Adrenal gland (tissue), 12 donors: ENCODE data around the gene ACOX2. TPM values are rescaled to one million over a fixed set of nuclear protein-coding genes. Genes with fewer than 3 reads are reported as not detected.

ENCODE experiments used
- DNase-seq, 7 donors: peaks; one replicate each; pipeline ENCODE4 v3.0.0-alpha.2; 2019 to 2020
- H3K27ac ChIP-seq, 5 donors: fragments of 200-600 bp; sonication (generic) in 4 of 5; 1 replicate in 3 of 5; 2 replicates in 2 of 5; pipeline versions ENCODE4 v1.5.1 to v1.8.0; 2016 to 2020; ENCODE audit warnings: mild to moderate bottlenecking in 1 of 5
- H3K27me3 ChIP-seq: fragments of 200-600 bp; 2 replicates; pipeline ENCODE4 v1.8.0; 2021
- H3K36me3 ChIP-seq, 2 donors: fragments of 200-600 bp; replicated peaks in 1 of 2; 1 replicate in 1 of 2; 2 replicates in 1 of 2; pipeline versions ENCODE4 v1.5.1 to v1.8.0; 2018 to 2022
- H3K4me1 ChIP-seq, 2 donors: fragments of 200-600 bp; replicated peaks in 1 of 2; 1 replicate in 1 of 2; 2 replicates in 1 of 2; pipeline versions ENCODE4 v1.5.1 to v1.8.0; 2018 to 2021
- H3K4me3 ChIP-seq, 4 donors: fragments of 200-600 bp; sonication (generic) in 3 of 4; one replicate each; pipeline ENCODE4 v1.5.1; 2016 to 2018
- H3K9me3 ChIP-seq, 3 donors: fragments of 200-600 bp; sonication (generic) in 1 of 3; replicated peaks in 1 of 3; 1 replicate in 2 of 3; 2 replicates in 1 of 3; pipeline versions ENCODE4 v1.5.1 to v1.8.0; 2016 to 2021
- CTCF ChIP-seq, 6 experiments: fragments of 450-650 bp in 4 of 6; fragments of 200-600 bp in 2 of 6; sonication (generic) in 1 of 6; IDR thresholded peaks; 1 replicate in 5 of 6; 2 replicates in 1 of 6; pipeline versions ENCODE4 v1.5.1 to v1.8.0; 2016 to 2021; ENCODE audit warnings: antibody characterized with exemption in 6 of 6, mild to moderate bottlenecking in 2 of 6, moderate library complexity in 1 of 6
- POLR2A ChIP-seq, 2 donors: fragments of 450-650 bp; IDR thresholded peaks; one replicate each; pipeline ENCODE4 v1.6.1; 2017; ENCODE audit warnings: antibody characterized with exemption in 2 of 2, mild to moderate bottlenecking in 2 of 2, moderate library complexity in 1 of 2
- WGBS, 4 donors: extraction: QIAGEN DNeasy Blood & Tissue Kit in 2 of 4; methylation state at CpG; one replicate each; pipeline versions ENCODE4 v1.1.5 to v1.1.7; 2013 to 2017; 5-methylcytosine and 5-hydroxymethylcytosine counted together
- intact Hi-C, 2 donors: fragments of 100-400 bp; cut with DNase I; formaldehyde crosslinking; loops; one replicate each; pipeline versions ENCODE4 v1.14.1 to v1.15.0; 2022 to 2023
- polyA plus RNA-seq, 3 donors: library from polyadenylated mRNA; stranded (reverse); fragments of 200-250 nt in 2 of 3; fragments of 350-450 nt in 1 of 3; fragmentation: Illumina TruSeq in 1 of 3; extraction: RNeasy Lipid Tissue Mini Kit (QIAGEN cat#74804) in 1 of 3; gene quantifications; one replicate each; pipeline ENCODE4 v1.2.3, GENCODE V29; 2013 to 2014
- total RNA-seq, 9 donors: library from RNA; depleted of rRNA in 4 of 9; stranded (reverse); fragments of >200 nt in 4 of 9; fragments of 120-200 nt in 1 of 9; fragmentation: NEBNext Ultra II Directional in 1 of 9; extraction: Animal tissue kit (Norgen Biotek cat#: 25700) in 1 of 9; gene quantifications; one replicate each; pipeline versions ENCODE4 v1.1.0 to v1.2.4, GENCODE V29; 2013 to 2023
- donor health status: healthy with polysubstance abuse.
- donor health status: Bipolar disorder and iron deficiency.
- donor health status: DM: yes; HTN: yes; CAD: no.
- donor health status: DM: no; HTN: no; CAD: no.
- donor health status: DM: no; HTN: no; CAD: no.
- donor health status: DM: yes; HTN: yes; CAD: no.

Gene ACOX2
- total and polyA plus RNA-seq, 12 donors = 8.1 to 65.5 (median 32.8) TPM

DNA sequence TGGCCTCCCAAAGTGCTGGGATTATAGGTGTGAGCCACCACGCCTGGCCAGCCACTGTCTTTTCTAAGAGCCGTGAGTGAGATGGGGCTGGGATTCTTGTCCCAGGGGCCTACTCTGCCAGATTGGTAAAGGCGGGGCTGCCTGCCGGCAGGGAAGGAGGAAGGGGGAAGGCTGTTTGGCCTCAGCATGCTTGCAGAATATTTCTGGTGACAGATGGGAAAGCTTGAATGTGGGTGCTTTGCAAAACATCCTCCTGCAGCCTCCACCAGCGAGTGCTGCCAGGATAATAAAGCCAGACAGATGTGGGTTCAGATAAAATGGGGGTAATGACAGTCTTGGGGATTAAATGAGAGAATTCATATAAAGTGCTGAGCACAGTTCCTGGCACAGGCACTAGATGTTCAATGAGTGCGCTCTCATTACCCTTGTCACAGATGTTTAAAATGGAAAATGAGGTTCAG, 19.8 kb upstream of the ACOX2 start:
- Histone ChIP-seq H3K4me3 (no peak overlapping the region), H3K9me3 (no peaks in the 10 kb centered on the region), H3K27me3 (no peaks in the 10 kb centered on the region), H3K36me3 (no peaks in the 10 kb centered on the region), H3K27ac (no peak overlapping the region), H3K4me1 (no peaks in the 10 kb centered on the region)
- DNase-seq = no peak
- 59 to 80% (median 77%) methylated on average over 5 to 6 of the region's 6 CpGs for WGBS, 4 donors
- no peak for TF ChIP-seq CTCF (IDR thresholded peaks at IDR 0.05)
- TF ChIP-seq POLR2A (IDR thresholded peaks at IDR 0.05) = no peak
- intact Hi-C loops = no loop called here

- Histone ChIP-seq H3K4me1 (no peaks in the 10 kb centered on the region), H3K9me3 (no peaks in the 10 kb centered on the region), H3K36me3 (no peaks in the 10 kb centered on the region), H3K27me3 (no peaks in the 10 kb centered on the region), H3K27ac (no peak overlapping the region), H3K4me3 (no peak overlapping the region)
- DNase-seq = no peak
- intact Hi-C loops = no loop called here
- TF ChIP-seq POLR2A (IDR thresholded peaks at IDR 0.05) = no peak
- TF ChIP-seq CTCF (IDR thresholded peaks at IDR 0.05) = no peak
- WGBS, 4 donors = 82 to 94% (median 88%) methylated on average over 5 of the region's 5 CpGs
Observed at GRCh38 chr3:58556001-58556400, 19.0 kb upstream of the ACOX2 start.

DNA sequence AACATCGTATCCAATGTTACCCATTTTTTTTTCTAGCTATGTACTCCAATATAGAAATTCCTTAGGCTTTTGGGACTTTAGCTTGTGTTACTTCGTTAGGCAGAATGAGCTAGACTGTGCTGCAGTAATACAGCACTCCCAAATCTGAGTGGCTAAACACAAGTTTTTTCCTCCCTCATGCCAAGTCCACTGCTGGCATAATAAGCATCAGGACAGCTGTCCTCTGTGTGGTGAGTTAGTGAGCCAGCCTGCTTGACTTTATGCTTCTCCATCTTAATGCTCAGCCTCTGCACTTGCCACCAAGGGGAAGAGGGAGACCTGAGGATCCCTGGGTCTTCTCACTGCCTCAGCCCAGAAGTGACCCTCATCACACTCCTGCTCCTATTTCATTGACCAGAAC, 18.2 kb upstream of the ACOX2 start:
- H3K27me3 ChIP-seq = no peaks in the 10 kb centered on the region
- intact Hi-C loops = no loop called here
- no peaks in the 10 kb centered on the region for H3K36me3 ChIP-seq
- TF ChIP-seq CTCF (IDR thresholded peaks at IDR 0.05) = no peak
- DNase-seq = no peak
- no peak overlapping the region for H3K27ac ChIP-seq
- no peaks in the 10 kb centered on the region for H3K4me1 ChIP-seq
- H3K9me3 ChIP-seq = no peaks in the 10 kb centered on the region
- 81 to 98% (median 88%) methylated on average over 2 of the region's 2 CpGs for WGBS, 4 donors
- H3K4me3 ChIP-seq = no peak overlapping the region

GRCh38 chr3:58553003-58553402, 16.0 kb upstream of the ACOX2 start:
- Histone ChIP-seq H3K4me1 (no peaks in the 10 kb centered on the region), H3K36me3 (no peaks in the 10 kb centered on the region), H3K4me3 (no peak overlapping the region), H3K27me3 (no peaks in the 10 kb centered on the region), H3K27ac (no peak overlapping the region), H3K9me3 (no peaks in the 10 kb centered on the region)
- WGBS, 4 donors = 72 to 100% (median 80%) methylated on average over 1 of the region's 1 CpG
- TF ChIP-seq CTCF (IDR thresholded peaks at IDR 0.05) (no peak), POLR2A (IDR thresholded peaks at IDR 0.05) (no peak)
- intact Hi-C loops = no loop called here
- no peak for DNase-seq
